Lung microvascular endothelial cell (primary cell): ENCODE results near the gene LRRC59. TPM values are rescaled to one million over a fixed set of nuclear protein-coding genes. Genes with fewer than 3 reads are reported as not detected.
"Not testable (repeated sequence)": the region's sequence is repeated elsewhere in the genome, so short reads cannot be mapped to it uniquely, and the experiment has no call there.

Experiments used
- DNase-seq, 2 donors: peaks; one replicate each; pipeline versions ENCODE4 v3.0.0 to v3.0.0-alpha.2; 2010; ENCODE audit warnings: low read depth in 2 of 2
- total RNA-seq: library from RNA; depleted of rRNA; stranded (reverse); fragments of >200 nt; gene quantifications from 2 replicates; pipeline ENCODE4 v1.2.1, GENCODE V29; 2014

Gene LRRC59
- total RNA-seq: 92.3 and 95.9 TPM in 2 replicates

DNA sequence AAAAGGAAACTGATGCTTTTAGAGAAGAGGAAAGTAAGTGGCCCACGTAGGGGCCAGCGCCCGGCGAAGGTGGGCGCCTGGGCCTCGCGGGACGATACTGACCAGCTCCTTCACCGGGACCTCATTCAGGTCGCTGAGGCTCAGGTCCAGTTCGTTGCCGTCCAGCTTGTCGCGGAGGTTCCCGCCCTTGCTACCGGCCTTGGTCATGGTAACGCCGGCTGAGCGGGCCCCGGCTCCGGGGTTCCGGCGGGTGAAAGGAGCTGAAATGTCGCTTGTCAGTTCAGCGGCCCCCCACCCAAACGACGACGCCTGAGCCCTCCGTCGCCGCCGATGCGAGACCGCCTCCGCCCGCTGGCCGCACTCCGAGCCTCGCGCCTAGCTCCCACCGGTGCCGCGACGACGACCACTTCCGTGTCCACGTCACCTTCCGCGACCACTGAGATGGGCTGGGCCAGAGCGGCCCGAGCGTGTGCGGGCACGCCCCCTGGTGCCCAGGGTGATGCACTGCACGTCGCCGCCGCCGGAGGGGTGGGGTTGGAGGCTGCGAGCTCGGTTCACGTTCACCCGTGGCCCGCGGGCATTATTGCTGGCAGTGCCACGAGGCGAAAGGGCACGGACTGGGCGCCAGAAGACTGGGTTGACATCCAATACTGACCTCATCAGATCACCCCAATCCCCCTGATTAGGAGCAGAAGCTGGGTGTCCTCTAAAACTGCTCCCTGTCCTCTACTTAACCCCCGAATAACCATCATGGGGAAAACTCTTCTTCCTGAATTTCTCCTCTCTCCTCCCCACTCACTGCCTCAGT is at the start of gene LRRC59:
Gene LRRC59, minus strand, starts transcription at position 413 of the 808 bp plus-strand sequence. Its CDS starts 206 bp downstream, at position 207.
- peak; percentile 86 to 92 for DNase-seq

DNA sequence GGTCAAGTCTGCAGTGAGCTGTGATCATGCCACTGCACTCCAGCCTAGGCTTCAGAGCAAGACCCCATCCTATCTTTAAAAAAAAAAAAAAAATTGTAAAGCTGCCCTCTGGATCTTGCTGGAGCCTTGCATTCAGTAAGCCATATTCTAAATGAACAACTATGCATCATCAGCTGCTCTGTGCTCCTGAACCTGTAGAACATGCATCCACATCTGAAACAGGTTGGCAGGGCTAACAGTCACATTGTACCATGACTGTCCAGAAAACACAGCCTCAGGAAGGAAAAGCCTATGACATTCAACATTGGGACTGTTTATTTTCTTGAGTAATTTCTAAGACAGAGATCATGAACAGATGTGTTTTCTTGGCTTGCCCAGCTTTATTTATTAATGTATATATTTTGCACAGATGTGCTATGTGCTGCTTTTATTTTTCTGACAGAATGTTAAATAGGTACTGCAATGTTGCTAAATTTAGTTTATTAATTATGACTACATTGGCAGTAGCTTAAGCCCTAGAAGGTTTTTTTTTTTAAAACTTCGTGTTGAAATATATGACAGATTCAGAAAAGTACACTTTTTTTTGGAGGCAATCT is 48.5 kb upstream of the LRRC59 start:
- DNase-seq: no peak

DNA sequence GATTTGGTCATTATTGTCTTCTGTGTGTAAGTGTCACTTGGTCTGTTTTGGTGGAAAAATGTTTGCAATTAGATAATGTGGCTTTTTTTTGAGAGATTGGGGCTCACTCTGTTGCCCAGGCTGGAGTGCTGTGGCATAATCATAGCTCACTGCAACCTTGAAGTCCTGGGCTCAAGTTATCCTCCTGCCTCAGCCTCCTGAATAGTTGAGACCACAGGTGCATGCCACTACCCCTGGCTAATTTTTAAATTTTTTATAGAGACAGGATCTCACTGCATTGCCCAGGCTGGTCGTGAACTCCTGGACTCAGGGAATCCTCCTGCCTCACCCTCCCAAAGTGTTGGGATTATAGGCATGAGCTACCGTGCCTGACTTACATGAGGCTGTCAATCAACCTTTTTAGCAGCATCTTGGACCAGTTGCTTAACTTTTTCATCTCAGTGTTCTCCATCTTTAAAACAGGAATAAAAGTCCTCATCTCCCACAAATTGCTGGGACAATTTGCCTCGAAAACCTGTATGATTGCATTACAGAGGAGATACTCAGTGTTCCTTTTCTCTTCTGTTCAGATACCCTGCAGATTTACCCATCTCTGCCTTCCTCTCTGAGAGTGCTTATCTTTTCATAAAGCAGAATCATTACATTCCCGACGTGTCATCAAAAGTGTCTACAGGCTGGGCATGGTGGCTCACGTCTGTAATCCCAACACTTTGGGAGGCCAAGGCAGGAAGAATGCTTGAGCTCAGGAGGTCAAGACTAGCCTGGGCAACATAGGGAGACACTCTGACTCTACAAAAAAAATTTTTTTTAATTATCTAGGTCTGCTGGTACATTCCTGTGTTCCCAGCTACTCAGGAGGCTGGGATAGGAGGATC is 47.8 kb upstream of the LRRC59 start:
- DNase-seq: no peak

DNA sequence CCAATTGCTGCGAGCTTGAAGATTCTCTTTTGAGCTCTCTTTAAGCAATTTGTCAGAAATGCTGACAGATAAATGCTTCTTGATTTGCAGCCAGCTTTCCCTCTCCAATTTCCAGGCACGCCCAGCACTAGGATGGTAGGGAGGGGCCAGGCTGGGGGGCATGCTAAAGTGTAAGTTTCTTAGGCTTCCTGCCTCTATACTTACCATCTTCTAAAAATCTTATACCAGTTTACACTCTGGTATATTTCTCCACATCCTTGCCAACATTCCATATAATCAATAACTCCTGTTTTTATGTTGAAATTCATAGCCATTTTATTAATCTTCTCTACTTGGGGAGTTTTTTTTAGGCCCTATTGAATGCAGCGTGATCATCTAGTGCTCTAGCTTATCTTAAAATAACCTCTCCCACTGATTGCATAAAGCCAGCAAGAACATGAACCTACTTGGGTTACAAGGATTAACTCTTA is 46.2 kb upstream of the LRRC59 start:
- no peak for DNase-seq

DNA sequence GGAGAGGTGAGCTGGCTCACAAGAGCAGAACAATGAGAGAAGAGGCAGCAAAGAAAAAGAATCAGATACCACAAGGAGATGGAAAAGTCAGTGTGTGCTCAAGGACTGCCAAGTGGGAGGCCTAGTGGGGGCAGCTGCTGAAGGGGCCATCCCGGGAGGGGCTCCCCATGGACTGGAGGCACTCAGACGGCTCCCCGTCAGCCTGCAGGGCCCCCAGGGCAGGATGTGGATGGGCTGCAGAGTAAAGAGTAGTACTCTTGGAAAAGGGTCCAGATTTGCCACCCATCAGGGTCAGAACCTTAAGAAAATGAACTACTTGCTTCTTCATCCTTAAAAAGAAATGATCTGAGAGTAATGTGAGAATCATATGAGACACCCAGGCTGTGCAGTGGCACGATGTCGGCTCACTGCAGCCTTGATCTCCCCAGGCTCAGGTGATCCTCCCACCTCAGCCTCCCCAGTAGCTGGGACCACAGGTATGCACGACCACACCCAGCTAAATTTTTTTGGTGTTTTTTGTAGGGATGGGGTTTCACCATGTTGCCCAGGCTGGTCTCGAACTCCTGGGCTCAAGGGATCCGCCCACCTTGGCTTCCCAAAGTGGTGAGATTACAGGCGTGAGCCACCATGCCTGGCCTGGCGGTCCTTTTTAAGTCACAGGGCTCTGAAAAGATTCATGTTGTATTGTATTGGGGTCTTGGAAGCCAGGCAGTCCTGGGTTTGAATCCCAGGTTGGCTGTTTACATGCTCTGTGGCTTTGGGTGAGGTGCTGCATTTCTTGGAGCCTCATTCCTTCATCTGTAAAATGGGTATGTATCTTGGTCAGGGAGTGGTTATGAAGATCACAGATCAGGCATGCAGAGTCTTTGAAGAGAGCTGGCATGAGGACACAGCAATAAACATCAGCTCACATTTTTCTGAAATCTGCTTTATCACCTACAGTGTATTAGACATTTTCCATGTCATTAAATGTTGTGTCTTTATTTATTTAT is 43.8 kb upstream of the LRRC59 start:
- no peak for DNase-seq

DNA sequence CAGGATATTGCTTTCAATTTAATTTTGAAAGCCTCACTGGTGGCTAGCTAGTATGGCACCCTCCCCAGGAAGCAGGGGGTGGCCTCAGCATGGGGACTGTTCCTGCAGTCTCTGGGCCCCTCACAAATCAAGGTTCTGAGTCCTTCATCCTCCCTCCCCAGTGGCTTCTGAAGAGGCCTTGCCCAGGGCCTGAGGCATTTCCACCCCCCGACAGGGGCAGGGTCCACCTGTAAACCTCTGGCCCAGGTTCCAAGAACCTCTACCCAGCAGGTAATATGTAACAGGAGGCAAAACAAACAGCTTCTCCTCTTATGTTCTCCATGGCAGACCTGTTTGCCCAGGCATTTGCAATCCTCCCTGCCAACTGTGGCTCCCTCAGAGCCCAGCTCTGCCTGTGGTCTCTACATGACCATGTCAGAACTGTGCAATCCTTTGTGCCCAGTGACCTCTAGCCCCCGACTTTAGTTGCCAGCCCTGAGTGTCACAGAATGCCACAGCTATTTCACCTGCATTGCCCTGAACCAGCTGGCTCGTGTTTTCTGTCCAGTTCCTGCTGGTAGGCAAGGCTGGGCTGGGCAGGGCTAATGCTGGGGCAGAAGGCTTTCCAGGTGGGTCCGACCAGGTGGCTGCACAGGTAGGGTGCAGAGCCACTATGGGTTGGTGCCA is 43.0 kb upstream of the LRRC59 start:
- DNase-seq: no peak

DNA sequence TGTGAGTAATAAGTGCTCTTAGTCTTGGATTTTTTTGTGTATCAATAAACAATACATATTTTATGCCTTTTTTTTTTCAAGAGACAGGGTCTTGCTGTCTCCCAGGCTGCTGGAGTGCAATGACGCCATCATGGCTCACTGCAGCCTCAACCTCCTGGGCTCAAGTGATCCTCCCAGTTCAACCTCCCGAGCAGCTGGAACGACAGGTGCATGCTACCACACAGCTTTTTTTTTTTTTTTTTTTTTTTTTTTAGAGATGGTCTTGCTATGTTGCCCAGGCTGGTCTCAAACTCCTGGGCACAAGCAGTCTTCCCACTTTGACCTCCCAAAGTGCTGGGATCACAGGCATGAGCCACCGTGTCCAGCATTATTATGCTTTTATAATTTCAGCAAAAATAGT is 41.7 kb upstream of the LRRC59 start:
- DNase-seq: no peak

DNA sequence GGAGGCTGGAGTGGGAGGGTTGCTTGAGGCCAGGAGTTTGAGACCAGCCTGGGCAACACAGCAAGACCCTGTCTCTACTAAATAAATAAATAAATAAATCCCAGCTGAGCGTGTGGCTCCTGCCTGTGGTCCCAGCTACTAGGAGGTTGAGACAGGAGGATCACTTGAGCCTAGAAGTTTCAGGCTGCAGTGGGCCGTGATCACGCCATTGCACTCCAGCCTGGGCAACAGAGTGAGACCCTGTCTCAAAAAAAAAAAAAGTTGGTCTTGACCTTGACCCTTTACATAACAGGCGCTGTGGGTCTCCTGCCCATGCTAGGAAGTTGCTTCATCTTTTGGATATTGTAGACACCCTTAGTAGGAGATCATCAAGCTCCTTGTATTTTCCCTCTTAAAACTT is 40.1 kb upstream of the LRRC59 start:
- DNase-seq: no peak

DNA sequence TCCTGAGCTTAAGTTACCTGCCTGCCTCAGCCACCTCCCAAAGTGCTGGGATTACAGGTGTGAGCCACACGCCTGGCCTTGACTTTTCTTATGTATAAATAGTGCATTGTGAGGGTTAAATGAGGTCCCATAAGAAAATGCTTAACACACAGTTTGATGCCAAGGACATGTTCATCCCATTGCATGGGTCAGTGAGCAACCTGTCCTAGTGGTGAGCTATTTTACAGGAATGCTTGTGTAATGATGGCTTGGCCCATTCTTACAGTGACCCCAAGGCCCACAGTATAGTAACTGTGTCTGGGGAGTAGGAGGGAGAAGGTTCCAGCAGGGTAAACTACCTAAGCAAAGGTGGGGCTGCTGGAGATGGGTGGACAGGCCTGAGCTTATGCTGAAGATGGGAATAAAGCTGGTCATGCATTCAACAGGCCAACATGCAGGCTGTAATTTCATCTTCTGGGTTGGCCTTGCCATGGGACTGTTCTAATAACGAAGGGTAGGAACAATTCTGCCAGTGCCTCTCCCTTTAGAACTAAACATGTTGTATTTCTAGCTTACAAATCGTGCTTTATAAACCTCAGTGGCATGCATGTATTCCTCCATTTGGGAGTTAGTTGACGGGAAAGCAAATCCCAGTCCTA is 34.9 kb upstream of the LRRC59 start:
- no peak for DNase-seq

DNA sequence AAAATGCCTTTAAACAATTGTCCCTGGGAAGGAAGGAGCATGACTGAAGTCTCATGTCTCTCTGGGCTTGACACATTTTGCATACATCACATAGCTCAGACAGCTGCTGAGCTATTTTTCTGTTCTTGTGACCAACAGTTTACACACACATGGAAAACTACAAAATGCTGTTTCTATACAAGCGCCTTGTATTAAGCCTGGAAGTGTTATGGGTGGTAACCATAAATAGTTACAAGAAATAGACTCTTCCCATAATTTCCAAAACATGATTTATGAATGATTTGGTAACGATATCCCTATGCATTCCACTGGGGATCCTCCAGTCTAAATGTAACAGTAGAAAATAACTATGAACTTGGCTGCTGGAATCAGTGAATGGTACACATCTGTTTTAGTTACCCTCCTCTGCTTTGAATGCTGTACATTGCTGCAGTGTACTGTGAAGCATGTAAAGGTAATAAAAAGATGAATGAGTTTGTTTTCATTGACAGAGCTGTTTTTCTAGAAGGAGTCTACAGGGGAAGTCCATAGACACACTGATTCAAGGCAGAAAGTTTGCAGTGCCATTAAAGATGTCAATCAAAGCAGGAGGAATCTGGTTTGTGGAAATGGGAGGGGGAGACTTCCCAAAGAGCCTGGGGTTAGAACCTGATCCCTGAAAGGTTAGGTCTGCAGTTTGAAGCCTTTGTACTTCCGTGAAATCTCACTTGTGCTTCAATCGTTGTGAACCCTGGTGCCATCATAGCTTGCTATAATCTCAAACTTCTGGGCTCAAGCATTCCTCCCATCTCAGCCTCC is 33.7 kb upstream of the LRRC59 start:
- DNase-seq: no peak

DNA sequence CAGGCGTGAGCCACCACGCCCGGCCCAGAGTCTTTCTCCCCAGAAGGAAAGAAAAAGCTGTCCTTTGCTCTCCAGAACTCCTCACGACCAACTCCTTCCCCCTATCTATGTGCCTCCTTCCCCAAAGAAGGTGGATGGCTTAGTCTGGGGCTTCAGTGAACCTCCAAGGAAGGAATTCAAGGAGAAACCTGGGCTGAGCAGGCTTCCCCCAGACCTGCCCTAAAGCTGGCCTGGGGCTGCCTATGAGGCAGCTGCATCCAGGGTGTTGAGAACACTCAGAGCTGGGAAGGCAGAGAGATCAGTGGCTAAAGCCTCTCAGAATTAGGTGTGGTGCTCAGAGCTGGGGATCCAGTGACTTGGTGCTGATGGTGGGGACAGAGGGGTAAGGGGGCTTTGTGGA is 32.5 kb upstream of the LRRC59 start:
- DNase-seq: no peak

DNA sequence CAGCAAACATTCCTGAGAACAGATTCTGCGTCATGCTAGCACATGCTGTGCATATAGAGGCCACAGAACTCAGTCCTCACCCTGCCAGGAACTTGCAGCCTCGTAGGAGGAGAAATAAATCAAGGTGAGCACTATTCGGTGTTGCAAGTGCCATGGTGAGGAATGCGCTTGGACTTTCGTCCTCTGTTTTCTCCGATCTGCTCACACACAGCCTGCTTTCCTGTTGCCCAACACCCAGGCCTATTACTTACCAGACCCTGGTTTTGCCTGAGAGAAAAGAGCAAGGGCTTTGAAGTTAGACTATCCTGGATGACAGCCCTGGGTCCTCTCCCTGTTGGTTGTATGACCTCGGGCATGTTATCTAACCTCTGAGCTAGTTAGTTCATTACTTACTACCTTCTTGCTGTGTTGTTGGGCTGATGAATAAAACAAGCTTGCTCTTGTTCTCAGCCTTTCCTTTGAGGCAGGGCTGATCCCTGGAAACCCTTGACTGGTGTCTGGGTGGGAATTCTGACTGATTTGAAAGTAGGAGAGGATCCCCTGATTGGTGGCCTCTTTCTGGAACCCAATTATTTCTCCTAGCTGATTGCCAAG is 31.6 kb upstream of the LRRC59 start:
- no peak for DNase-seq

DNA sequence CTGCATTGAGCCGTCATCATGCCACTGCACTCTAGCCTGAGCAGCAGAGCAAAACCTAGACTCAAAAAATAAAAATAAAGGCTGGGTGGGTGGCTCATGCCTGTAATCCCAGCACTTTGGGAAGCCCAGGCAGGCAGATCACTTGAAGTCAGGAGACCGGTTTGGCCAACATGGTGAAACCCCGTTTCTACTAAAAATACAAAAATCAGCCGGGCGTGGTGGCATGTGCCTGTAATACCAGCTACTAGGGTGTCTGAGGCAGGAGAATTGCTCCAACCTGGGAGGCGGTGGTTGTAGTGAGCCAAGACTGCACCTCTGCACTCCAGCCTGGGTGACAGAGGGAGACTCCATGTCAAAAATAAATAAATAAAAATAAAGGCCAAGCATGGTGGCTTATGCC is 30.8 kb upstream of the LRRC59 start:
- not testable (repeated sequence) for DNase-seq

DNA sequence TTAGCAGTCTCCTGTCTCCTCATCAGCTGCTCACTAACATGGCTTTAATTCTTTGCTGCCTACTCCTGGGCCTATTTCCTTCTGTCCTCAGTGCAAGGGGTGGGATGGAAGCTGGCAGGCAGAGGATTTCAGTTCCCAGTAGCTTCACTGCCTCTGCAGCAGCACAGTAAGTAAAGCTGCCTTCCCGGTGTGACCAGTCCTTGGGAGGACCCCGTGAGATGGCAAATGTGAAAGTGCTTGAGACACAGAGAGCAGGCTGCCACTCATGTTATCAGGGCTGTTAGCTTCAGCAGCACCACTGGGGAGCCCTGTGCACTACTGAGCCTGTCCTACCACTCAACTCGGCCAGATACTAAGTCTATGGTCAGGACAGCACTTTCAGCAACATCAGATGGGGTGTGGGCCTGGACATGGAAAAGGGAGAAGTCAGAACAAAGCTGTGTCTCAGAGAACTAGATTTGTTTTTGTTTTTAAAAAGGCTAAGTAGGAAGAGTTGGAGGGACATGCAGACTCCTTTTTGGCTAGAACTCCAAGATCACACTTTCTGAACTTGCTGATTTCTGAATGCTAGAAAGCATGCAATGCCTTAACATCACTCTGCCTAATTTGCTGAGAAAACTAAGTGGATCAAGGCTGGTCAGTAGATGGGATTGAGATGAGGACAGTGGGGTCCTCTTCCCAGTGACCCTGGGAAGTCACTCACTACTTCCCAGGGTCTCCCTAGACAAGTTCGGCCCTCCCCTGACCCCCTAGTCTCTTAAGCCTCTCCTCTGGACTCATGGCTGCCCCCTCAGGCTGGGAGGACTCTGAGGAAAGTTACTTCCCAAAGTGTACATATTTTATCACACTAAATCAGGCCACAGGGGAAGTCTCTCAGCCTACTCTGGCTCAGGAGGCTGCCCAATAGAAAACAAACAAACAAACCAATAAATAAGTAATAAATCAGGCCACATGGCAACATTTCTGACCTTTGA is 29.8 kb upstream of the LRRC59 start:
- DNase-seq: peak; percentile 28 to 63

DNA sequence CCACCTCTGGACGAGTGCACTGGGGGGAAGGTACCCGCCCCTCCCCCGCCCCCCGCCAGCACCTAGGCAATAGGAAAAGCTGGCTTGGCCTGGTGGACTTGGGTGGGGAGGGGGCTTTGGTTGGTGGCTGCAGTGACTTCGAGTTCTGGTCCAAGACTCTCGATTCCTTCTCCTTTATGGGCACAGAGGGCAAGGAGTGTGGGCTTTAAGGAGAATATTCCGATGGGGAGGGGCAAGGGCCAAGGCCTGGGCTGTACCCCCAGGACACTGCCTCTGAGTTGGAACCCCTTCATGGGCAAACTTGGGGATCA is 29.1 kb upstream of the LRRC59 start:
- DNase-seq: no peak

DNA sequence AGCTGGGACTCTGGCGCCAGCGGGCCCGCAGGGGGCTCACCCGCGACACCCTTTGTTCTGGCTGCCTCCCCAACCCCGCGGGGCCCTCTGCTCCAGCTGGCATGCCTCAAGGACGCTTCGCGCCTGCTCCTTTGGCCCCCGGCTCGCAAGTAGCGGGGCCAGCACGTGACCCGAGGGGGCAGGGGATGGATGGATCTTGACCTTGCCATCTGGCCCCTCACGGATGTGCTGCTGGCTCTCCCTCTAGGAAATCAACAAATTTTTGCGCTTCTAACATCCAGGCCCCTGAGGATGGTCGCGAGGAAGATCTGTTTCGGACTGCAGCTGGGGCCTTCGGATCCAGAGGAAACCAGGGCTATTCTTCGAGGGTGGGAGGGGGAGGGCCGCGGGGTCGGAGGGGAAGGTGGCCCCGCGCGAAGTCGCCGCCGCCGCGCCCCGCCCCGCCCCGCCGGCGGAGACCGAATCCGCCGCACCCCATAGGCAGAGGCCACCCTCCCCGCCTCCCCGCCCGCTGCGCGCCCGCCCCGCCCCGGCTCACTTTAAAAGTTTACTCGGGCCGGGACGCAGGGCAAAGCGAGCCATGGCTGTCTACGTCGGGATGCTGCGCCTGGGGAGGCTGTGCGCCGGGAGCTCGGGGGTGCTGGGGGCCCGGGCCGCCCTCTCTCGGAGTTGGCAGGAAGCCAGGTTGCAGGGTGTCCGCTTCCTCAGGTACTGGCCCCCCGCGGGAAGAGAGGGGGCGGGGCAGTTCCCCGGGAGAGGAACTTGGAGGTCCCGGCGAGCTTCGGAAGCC is 28.6 kb upstream of the LRRC59 start, which contains the start of gene ACSF2:
Gene ACSF2, plus strand, starts transcription at position 537 of the 790 bp plus-strand sequence. Its CDS starts 44 bp downstream, at position 581.
- peak; percentile 35 to 51 for DNase-seq
